Measurements from ENCODE around the gene CC2D1A. TPM values are rescaled to one million over a fixed set of nuclear protein-coding genes. Genes with fewer than 3 reads are reported as not detected.

CC2D1A gene
- total and polyA plus RNA-seq, 8 donors, result 24.8 to 381 (median 38.5) TPM

GRCh38 chr19:13926715-13927114 lies 20.7 kb downstream of the CC2D1A start:
- Histone ChIP-seq H3K4me3 (no peak overlapping the region), H3K9me3 (no peaks in the 10 kb centered on the region), H3K36me3 (peaks cover 60 to 90% (median 89%) of the 10 kb centered on the region in 4 donors), H3K27ac (no peak overlapping the region), H3K4me1 (no peaks in the 10 kb centered on the region), H3K27me3 (no peaks in the 10 kb centered on the region)
- intact Hi-C loops (cut with DNase I; ENCODE audit: low total_unique reads), result no loop called here
- no peak for DNase-seq
- TF ChIP-seq EP300 (IDR thresholded peaks at IDR 0.05), result no peak
- no peak for TF ChIP-seq CTCF (IDR thresholded peaks at IDR 0.05)
- TF ChIP-seq POLR2AphosphoS5 (IDR thresholded peaks at IDR 0.05), result no peak
- no peak for TF ChIP-seq POLR2A (IDR thresholded peaks at IDR 0.05)
- WGBS, 5 donors, result 69 to 88% (median 83%) methylated on average over 7 to 8 of the region's 8 CpGs

GRCh38 chr19:13929340-13929739 lies 23.3 kb downstream of the CC2D1A start:
- WGBS, 5 donors, result 77 to 93% (median 89%) methylated on average over 3 to 12 of the region's 12 CpGs
- Histone ChIP-seq H3K27me3 (peaks cover 0 to 16% (median 0%) of the 10 kb centered on the region in 3 donors), H3K9me3 (no peaks in the 10 kb centered on the region), H3K4me3 (no peak overlapping the region), H3K27ac (no peak overlapping the region), H3K36me3 (peaks cover 38 to 64% (median 63%) of the 10 kb centered on the region in 4 donors), H3K4me1 (no peaks in the 10 kb centered on the region)
- DNase-seq, result no peak
- intact Hi-C loops (cut with DNase I; ENCODE audit: low total_unique reads), result no loop called here
- TF ChIP-seq POLR2A (IDR thresholded peaks at IDR 0.05), result no peak
- no peak for TF ChIP-seq CTCF (IDR thresholded peaks at IDR 0.05)
- no peak for TF ChIP-seq POLR2AphosphoS5 (IDR thresholded peaks at IDR 0.05)
- TF ChIP-seq EP300 (IDR thresholded peaks at IDR 0.05), result no peak

- 89 to 95% (median 91%) methylated on average over 8 to 17 of the region's 17 CpGs for WGBS, 5 donors
- DNase-seq, result no peak
Observed at GRCh38 chr19:13929956-13930355, 24.0 kb downstream of the CC2D1A start.

GRCh38 chr19:13930402-13930801 lies 24.4 kb downstream of the CC2D1A start:
- Histone ChIP-seq H3K36me3 (peaks cover 27 to 54% (median 52%) of the 10 kb centered on the region in 4 donors), H3K4me1 (no peaks in the 10 kb centered on the region), H3K27ac (no peak overlapping the region), H3K9me3 (no peaks in the 10 kb centered on the region), H3K27me3 (peaks cover 0 to 27% (median 0%) of the 10 kb centered on the region in 3 donors), H3K4me3 (no peak overlapping the region)
- intact Hi-C loops (cut with DNase I; ENCODE audit: low total_unique reads), result no loop called here
- DNase-seq, result no peak
- WGBS, 5 donors, result 20 to 86% (median 82%) methylated on average over 1 to 17 of the region's 17 CpGs
- TF ChIP-seq POLR2A (IDR thresholded peaks at IDR 0.05) (no peak), CTCF (IDR thresholded peaks at IDR 0.05) (no peak), POLR2AphosphoS5 (IDR thresholded peaks at IDR 0.05) (no peak), EP300 (IDR thresholded peaks at IDR 0.05) (no peak)

More at GRCh38 chr19:13929956-13930355, 24.0 kb downstream of the CC2D1A start:
- no peaks in the 10 kb centered on the region for H3K9me3 ChIP-seq
- H3K27ac ChIP-seq, result no peak overlapping the region
- H3K27me3 ChIP-seq, result peaks cover 0 to 22% (median 0%) of the 10 kb centered on the region in 3 donors
- no peak for TF ChIP-seq CTCF (IDR thresholded peaks at IDR 0.05)
- H3K4me3 ChIP-seq, result no peak overlapping the region
- intact Hi-C loops (cut with DNase I; ENCODE audit: low total_unique reads), result no loop called here
- no peaks in the 10 kb centered on the region for H3K4me1 ChIP-seq
- H3K36me3 ChIP-seq, result peaks cover 32 to 58% (median 57%) of the 10 kb centered on the region in 4 donors

Data from stomach (tissue), 9 donors.